Measurements from ENCODE around the gene MTHFS. TPM values are rescaled to one million over a fixed set of nuclear protein-coding genes. Genes with fewer than 3 reads are reported as not detected.

The MTHFS gene
- total RNA-seq, 4 donors from 2014 or later = 4.8 to 11.8 (median 9.9) TPM

DNA sequence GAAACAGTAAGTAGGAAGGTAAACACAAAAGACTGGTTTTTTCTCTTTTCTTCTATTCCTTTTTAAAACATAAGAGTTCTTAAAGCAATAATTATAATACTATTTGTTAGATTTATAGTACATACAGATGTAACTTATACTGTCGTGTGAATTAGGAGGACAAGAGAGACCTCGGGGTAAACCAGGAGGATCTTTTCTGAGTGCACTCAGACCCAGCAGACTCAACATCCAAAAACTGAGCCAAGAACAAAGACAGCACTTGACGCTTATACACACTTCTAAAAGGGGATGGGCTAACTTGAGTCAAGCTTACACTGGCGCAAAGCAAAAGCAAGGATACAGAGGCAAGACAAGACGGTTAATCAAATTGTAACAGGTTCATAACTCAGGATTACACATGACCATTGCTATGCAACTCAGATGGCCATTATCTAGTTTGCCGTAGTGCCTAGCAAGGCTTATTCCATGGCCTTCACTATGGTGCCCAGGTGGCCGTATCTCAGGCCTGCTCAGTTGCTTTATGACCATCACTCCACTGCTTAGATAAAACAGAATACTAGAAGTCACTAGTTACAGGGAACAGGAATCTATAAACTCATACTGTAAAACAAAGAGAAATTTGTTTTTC lies 18.6 kb downstream of the MTHFS start:
- H3K4me1 ChIP-seq = no peaks in the 10 kb centered on the region
- WGBS, 2 donors = 81 to 88% methylated on average over 7 of the region's 7 CpGs
- no peak overlapping the region for H3K4me3 ChIP-seq
- TF ChIP-seq POLR2A (IDR thresholded peaks at IDR 0.05) = no peak
- TF ChIP-seq, protein P1, sequence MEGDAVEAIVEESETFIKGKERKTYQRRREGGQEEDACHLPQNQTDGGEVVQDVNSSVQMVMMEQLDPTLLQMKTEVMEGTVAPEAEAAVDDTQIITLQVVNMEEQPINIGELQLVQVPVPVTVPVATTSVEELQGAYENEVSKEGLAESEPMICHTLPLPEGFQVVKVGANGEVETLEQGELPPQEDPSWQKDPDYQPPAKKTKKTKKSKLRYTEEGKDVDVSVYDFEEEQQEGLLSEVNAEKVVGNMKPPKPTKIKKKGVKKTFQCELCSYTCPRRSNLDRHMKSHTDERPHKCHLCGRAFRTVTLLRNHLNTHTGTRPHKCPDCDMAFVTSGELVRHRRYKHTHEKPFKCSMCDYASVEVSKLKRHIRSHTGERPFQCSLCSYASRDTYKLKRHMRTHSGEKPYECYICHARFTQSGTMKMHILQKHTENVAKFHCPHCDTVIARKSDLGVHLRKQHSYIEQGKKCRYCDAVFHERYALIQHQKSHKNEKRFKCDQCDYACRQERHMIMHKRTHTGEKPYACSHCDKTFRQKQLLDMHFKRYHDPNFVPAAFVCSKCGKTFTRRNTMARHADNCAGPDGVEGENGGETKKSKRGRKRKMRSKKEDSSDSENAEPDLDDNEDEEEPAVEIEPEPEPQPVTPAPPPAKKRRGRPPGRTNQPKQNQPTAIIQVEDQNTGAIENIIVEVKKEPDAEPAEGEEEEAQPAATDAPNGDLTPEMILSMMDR (IDR thresholded peaks at IDR 0.05) = no peak
- no peaks in the 10 kb centered on the region for H3K27me3 ChIP-seq
- H3K9me3 ChIP-seq = peaks cover 5 to 53% (median 30%) of the 10 kb centered on the region in 3 donors
- no peak overlapping the region for H3K27ac ChIP-seq
- no peak for DNase-seq
- peaks cover 0 to 97% (median 0%) of the 10 kb centered on the region in 3 donors for H3K36me3 ChIP-seq
- intact Hi-C loops (cut with DNase I) = no loop called here

DNA sequence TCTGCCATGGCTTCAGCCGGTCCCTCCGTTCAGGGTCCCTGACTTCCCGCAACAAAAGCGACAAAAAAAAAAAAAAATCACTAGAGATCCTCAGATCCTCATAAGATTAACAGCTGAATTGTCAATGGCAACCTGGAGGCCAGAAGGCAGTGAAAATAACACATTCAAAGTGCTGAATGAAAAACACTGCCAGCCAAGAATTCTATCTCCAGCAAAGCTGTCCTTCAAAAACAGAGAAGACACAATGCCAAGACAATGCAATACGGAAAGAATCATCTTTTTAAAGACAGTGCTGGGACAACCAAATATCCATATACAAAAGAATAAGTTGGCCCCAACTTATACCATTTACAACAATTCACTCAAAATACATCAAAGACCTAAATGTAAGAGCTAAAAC lies 21.6 kb downstream of the MTHFS start:
- TF ChIP-seq POLR2A (IDR thresholded peaks at IDR 0.05) = no peak
- TF ChIP-seq, protein P1 (IDR thresholded peaks at IDR 0.05) = no peak
- DNase-seq = no peak
- Histone ChIP-seq H3K4me1 (no peaks in the 10 kb centered on the region), H3K4me3 (no peak overlapping the region), H3K27ac (no peak overlapping the region), H3K9me3 (peaks cover 5 to 53% (median 30%) of the 10 kb centered on the region in 3 donors), H3K27me3 (no peaks in the 10 kb centered on the region), H3K36me3 (peaks cover 0 to 88% (median 0%) of the 10 kb centered on the region in 3 donors)
- 96 to 97% methylated on average over 5 of the region's 5 CpGs for WGBS, 2 donors
- intact Hi-C loops (cut with DNase I) = no loop called here

DNA sequence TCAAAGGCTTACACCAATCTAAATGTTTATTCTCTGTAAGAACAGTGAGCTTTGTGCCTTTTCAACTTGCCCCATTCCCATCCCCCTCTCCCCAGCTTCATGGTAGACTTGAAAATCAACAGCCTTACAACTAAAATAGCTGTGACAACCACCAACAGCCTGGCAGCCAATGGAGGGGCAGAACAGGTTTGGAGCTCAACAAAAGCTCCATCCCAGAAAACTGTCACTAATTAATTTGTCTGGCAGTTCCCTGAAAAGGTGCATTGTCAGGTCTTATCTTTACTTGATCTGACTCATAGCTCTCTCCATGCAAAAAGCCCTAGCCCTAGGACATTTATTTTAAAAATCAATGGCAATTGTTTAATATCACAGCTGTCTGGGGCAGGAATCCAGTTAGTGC lies 22.6 kb downstream of the MTHFS start:
- no peak for DNase-seq
- H3K9me3 ChIP-seq = peaks cover 5 to 49% (median 30%) of the 10 kb centered on the region in 3 donors
- no peak overlapping the region for H3K27ac ChIP-seq
- no peaks in the 10 kb centered on the region for H3K4me1 ChIP-seq
- intact Hi-C loops (cut with DNase I) = no loop called here
- no peak overlapping the region for H3K4me3 ChIP-seq
- peaks cover 0 to 80% (median 0%) of the 10 kb centered on the region in 3 donors for H3K36me3 ChIP-seq
- no peak for TF ChIP-seq POLR2A (IDR thresholded peaks at IDR 0.05)
- TF ChIP-seq, protein P1 (IDR thresholded peaks at IDR 0.05) = no peak
- no peaks in the 10 kb centered on the region for H3K27me3 ChIP-seq

- DNase-seq = no peak
- Histone ChIP-seq H3K27me3 (no peaks in the 10 kb centered on the region), H3K36me3 (peaks cover 0 to 69% (median 3%) of the 10 kb centered on the region in 3 donors), H3K27ac (no peak overlapping the region), H3K9me3 (peaks cover 5 to 32% (median 21%) of the 10 kb centered on the region in 3 donors), H3K4me1 (no peaks in the 10 kb centered on the region), H3K4me3 (no peak overlapping the region)
- WGBS, 2 donors = 77 to 79% methylated on average over 7 to 8 of the region's 8 CpGs
- no peak for TF ChIP-seq POLR2A (IDR thresholded peaks at IDR 0.05)
- TF ChIP-seq, protein P1 (IDR thresholded peaks at IDR 0.05) = no peak
- intact Hi-C loops (cut with DNase I) = no loop called here
Measured at GRCh38 chr15:79872358-79873017, 24.3 kb downstream of the MTHFS start.

DNA sequence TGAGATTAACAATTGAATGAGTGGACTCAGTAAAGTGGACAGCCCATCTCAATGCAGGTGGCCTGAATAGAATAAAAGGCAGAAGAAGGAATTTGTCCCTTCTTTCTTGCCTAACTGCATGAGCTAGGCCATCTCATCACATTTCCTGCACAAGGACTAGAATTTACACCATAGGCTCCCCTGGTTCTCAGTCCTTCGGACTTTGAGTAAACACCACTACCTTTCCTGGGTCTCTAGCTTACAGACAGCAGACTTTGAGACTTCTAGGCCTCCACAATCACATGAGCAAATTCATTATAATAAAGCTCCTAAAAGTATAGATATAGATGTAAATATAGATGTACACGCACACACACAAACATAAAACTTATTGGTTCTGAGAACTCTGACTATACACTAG lies 28.3 kb downstream of the MTHFS start:
- no peak for DNase-seq
- 61 to 100% methylated on average over 2 of the region's 2 CpGs for WGBS, 2 donors
- Histone ChIP-seq H3K27me3 (no peaks in the 10 kb centered on the region), H3K36me3 (peaks cover 0 to 40% (median 3%) of the 10 kb centered on the region in 3 donors), H3K27ac (no peak overlapping the region), H3K4me3 (no peak overlapping the region), H3K9me3 (no peaks in the 10 kb centered on the region), H3K4me1 (no peaks in the 10 kb centered on the region)
- TF ChIP-seq, protein P1 (IDR thresholded peaks at IDR 0.05) = no peak
- no peak for TF ChIP-seq POLR2A (IDR thresholded peaks at IDR 0.05)
- intact Hi-C loops (cut with DNase I) = no loop called here
